Stimulated activated naive CD8-positive, alpha-beta T cell treated with anti-CD3 and anti-CD28 coated beads, Interleukin-15, Interleukin-2, amounts not matched to agents 100 ng/mL and 50 ng/mL, for 24 hours (primary cell): ENCODE measurements around the gene PRODH2.
"Not testable (repeated sequence)": the region's sequence is repeated elsewhere in the genome, so short reads cannot be mapped to it uniquely, and the experiment has no call there.

Experiments used
- H3K27ac Mint-ChIP-seq: one replicate; pipeline ENCODE4 v1.8.0; 2021; ENCODE audit warnings: mild to moderate bottlenecking, mixed read lengths
- H3K27me3 Mint-ChIP-seq: one replicate; pipeline ENCODE4 v1.8.0; 2021; ENCODE audit warnings: mixed read lengths
- H3K36me3 Mint-ChIP-seq: one replicate; pipeline ENCODE4 v1.8.0; 2021; ENCODE audit warnings: low read depth, mixed read lengths
- H3K4me1 Mint-ChIP-seq: one replicate; pipeline ENCODE4 v1.8.0; 2021; ENCODE audit warnings: low read depth, mixed read lengths
- H3K4me3 Mint-ChIP-seq: one replicate; pipeline ENCODE4 v1.8.0; 2021; ENCODE audit warnings: mild to moderate bottlenecking, mixed read lengths
- H3K9me3 Mint-ChIP-seq: one replicate; pipeline ENCODE4 v1.8.0; 2021; ENCODE audit warnings: mixed read lengths

The PRODH2 gene

DNA sequence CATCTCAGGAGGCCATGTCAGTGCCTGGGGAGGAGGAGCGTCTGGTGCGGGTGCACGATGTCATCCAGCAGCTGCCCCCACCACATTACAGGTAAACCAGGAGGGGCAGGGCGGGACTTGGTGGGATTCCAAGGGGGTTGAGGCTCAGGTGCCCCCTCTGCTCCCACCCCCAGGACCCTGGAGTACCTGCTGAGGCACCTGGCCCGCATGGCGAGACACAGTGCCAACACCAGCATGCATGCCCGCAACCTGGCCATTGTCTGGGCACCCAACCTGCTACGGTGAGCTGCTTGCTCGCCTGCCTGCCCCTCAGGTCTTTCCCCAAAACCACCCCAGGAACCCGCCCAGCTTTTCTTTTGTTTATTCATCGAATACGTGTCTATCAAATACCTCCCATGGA is 30.1 kb downstream of the PRODH2 start:
- no peak overlapping the region for H3K27ac Mint-ChIP-seq
- no peaks in the 10 kb centered on the region for H3K36me3 Mint-ChIP-seq
- H3K4me3 Mint-ChIP-seq, result no peak overlapping the region
- H3K4me1 Mint-ChIP-seq, result no peaks in the 10 kb centered on the region
- no peaks in the 10 kb centered on the region for H3K9me3 Mint-ChIP-seq
- H3K27me3 Mint-ChIP-seq, result no peaks in the 10 kb centered on the region

DNA sequence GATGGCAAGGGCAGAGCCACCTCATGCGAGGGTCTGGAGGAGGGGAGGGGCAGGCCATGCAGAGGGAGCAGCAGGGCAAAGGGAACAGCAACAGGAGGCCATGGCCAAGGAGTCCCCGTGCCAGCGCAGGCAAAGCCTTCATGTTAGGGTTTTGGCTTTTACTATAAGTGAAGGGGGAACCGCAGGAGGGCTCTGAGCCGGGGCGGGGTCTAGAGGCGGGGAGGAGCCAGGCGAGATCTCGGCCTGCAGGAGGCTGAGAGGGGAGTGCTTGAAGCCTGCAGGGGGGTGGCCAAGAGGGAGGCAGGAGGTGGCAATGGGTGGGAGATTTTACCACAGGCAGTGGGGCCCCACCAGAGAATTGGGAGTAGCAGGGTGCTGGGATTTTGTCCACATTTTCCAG is 31.0 kb downstream of the PRODH2 start:
- Mint-ChIP-seq H3K9me3 (no peaks in the 10 kb centered on the region), H3K36me3 (no peaks in the 10 kb centered on the region), H3K27ac (no peak overlapping the region), H3K4me1 (no peaks in the 10 kb centered on the region), H3K4me3 (no peak overlapping the region), H3K27me3 (no peaks in the 10 kb centered on the region)

DNA sequence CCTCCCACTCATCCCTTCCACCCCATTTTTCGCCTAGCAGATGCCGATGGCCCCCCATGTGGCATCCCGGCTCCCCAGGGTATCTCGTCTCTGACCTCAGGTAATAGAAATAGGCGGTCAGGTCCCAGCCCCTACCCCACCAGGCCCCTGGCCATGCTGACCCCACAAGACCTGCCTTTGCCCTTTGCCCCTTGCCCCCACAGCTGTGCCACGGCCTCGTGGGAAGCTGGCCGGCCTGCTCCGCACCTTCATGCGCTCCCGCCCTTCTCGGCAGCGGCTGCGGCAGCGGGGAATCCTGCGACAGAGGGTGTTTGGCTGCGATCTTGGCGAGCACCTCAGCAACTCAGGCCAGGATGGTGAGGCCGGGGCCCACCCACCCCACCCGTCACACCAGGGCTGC is 31.9 kb downstream of the PRODH2 start:
- H3K36me3 Mint-ChIP-seq, result no peaks in the 10 kb centered on the region
- H3K4me1 Mint-ChIP-seq, result peaks cover 5% of the 10 kb centered on the region
- H3K27me3 Mint-ChIP-seq, result no peaks in the 10 kb centered on the region
- H3K9me3 Mint-ChIP-seq, result no peaks in the 10 kb centered on the region
- H3K27ac Mint-ChIP-seq, result no peak overlapping the region
- no peak overlapping the region for H3K4me3 Mint-ChIP-seq

DNA sequence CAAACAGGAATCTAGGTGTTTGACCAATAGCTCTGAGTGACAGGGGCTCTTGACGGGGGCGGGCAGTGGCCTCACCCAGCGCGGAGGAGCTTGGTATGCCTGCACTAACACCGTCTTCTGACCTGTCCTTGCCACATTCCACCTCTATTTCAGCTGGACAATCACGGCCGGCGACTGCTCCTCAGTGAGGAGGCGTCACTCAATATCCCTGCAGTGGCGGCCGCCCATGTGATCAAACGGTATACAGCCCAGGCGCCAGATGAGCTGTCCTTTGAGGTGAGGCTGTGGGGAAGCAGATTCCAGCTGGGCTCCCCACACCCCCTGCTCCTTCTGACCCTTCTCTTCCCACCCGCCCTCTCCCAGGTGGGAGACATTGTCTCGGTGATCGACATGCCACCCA is 32.6 kb downstream of the PRODH2 start:
- Mint-ChIP-seq H3K27ac (no peak overlapping the region), H3K4me3 (no peak overlapping the region), H3K4me1 (peaks cover 6% of the 10 kb centered on the region)

DNA sequence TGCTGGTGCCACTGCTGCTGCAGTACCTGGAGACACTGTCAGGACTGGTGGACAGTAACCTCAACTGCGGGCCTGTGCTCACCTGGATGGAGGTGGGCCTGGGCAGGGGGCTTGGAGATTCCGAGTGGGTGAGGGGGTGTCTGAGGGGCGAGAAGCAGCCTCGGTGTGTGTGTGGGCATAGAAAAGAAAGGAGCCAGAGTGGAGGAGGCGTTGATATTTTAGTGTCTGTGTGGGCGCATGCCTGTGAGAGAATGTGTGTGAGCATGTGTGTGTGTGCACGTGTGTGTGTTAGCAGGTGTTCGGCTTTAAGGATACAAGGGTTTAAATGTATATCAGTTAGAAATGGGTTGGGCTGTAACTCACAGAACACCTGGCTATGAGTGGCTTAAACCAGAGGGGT is 33.6 kb downstream of the PRODH2 start:
- Mint-ChIP-seq H3K27me3 (no peaks in the 10 kb centered on the region), H3K27ac (no peak overlapping the region), H3K36me3 (no peaks in the 10 kb centered on the region)

More for the DNA sequence above, 32.6 kb downstream of the PRODH2 start:
- H3K9me3 Mint-ChIP-seq, result no peaks in the 10 kb centered on the region
- H3K36me3 Mint-ChIP-seq, result no peaks in the 10 kb centered on the region
- H3K27me3 Mint-ChIP-seq, result no peaks in the 10 kb centered on the region

DNA sequence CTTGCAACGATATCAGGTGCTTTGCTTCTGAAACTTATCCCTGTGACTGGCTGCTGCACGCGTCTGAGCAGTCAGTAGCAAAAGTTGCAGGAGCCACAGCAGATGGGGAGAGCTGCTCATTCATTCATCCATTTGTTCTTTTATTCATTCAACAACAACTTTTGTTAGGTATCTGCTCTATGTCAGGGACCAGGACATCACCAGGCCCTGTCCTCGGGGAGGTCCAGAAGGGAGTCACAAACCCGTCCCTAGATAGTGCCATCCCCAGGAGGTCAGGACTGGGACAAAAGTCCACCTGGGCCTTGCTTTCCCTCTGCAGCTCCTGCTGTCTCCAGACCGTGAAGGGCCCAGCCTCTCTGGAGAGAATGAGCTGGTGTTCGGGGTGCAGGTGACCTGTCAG is 34.7 kb downstream of the PRODH2 start:
- H3K4me3 Mint-ChIP-seq, result no peak overlapping the region

More for the DNA sequence above, 33.6 kb downstream of the PRODH2 start:
- Mint-ChIP-seq H3K4me1 (peaks cover 15% of the 10 kb centered on the region), H3K4me3 (no peak overlapping the region), H3K9me3 (no peaks in the 10 kb centered on the region)

DNA sequence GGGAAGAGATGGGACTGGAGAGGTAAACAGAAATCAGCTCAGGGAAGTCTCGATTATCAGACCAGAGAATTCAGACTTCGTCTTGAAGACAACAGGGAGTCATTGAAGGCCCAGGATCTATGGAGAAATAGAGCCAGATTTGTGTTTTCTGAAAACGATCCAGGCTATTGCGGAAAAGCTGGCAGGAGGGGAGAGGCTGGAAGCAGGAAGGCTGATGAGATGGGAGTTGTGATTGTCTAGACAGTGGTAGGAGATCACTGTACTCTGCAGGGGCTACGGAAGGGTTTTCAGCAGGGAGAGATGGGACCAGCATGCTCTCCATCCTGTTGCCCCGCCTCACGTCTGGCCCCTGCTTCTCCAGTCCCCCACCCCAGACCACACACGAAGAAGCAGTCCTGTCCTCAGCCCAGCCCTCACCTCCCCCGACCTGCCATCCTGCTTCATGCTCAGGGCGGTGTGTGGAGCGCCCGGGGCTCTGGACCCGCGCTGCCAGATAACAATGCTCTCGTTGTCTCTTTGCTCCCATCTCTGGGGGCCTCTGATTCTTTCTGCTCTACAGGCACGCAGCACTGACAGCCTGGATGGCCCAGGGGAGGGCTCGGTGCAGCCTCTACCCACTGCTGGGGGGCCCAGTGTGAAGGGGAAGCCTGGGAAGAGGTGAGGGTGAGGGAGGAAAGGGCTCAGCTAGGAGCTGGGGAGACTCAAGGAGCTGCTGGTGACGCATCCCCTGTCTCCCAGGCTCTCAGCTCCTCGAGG is 35.4 kb downstream of the PRODH2 start:
- Mint-ChIP-seq H3K36me3 (no peaks in the 10 kb centered on the region), H3K9me3 (no peaks in the 10 kb centered on the region), H3K27me3 (no peaks in the 10 kb centered on the region), H3K4me1 (peaks cover 15% of the 10 kb centered on the region), H3K4me3 (peak overlapping the region; percentile 79), H3K27ac (no peak overlapping the region)

More for the DNA sequence above, 34.7 kb downstream of the PRODH2 start:
- no peak overlapping the region for H3K27ac Mint-ChIP-seq
- no peaks in the 10 kb centered on the region for H3K27me3 Mint-ChIP-seq
- no peaks in the 10 kb centered on the region for H3K36me3 Mint-ChIP-seq
- H3K4me1 Mint-ChIP-seq, result peaks cover 15% of the 10 kb centered on the region
- no peaks in the 10 kb centered on the region for H3K9me3 Mint-ChIP-seq

DNA sequence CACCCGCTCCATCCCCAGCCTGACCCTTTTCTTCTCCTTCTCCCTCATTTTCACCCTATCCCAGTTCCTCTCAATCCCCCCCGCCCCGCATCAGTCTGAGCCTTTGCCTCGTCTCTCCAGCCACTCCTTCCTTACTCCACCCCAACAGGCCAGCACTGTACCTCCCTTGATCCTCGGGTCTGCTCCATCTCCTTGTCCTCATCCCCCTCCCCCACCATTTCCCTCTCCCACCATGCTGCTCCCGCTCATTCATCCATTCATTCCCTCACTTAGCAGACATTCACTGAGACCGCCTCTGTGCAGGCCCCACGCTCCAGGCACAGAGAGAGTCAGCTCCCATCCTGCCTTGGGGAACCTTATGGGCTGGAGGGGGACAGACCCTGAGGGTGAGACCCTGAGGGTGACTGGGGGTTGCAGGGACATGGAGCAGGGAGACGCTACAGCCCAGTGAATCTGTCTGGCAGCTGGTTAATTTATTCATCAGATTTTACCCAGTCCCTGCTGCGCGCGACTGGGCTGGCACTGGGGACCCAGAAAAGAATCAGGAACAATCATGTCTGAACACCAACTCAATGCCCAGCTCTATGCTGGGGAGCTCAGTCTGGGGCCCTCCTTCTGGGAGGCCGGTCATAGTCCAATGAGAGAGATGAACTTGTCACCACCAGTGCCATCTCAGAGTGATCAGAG is 36.4 kb downstream of the PRODH2 start:
- H3K4me1 Mint-ChIP-seq, result peaks cover 15% of the 10 kb centered on the region
- H3K27ac Mint-ChIP-seq, result no peak overlapping the region

DNA sequence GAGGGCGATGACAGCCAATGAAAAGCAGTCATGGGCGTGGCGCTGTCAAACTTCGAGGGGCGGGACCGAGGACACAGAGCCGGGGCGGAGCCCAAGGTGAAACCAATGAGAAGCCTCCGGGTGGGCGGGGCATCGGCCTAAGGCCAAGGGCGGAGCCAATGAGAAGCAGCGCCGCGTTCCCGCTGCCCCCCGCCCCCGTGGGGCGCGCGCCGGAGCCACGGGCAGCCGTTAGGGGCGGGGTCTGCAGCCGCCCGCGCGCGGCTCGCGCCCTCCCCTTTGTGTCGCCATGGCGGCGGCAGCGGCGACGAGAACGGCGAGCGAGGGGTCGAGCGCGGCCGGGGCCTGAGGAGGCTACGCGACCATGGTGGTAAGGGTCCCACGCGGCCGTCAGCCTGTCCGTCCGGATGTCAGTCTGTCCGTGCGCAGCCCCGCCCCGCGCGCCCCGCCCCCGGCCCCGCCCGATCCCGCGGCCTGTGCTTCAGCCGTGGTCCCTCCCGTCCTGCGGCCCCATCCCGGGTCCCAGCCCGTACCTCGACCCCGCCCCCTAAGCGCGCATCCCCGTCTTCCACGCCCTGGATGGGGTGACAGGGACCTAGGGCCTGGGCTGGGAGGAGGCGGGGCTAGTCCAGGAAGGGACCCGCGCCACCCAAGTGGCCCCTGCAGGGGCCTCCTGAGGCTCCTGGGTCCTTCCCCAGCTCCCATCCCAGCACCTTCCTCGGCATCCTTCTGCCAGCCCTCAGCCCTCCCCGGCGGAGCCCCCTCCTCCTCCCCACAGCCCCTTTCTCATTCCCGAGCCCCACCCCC is 37.1 kb downstream of the PRODH2 start, which contains the start of gene ARHGAP33:
Gene ARHGAP33, plus strand, starts transcription at position 267 of the 804 bp plus-strand sequence. Its CDS starts 95 bp downstream, at position 362.
- H3K9me3 Mint-ChIP-seq, result no peaks in the 10 kb centered on the region
- H3K4me1 Mint-ChIP-seq, result peaks cover 15% of the 10 kb centered on the region
- H3K36me3 Mint-ChIP-seq, result no peaks in the 10 kb centered on the region
- peak within 1 kb of the TSS; percentile 79 for H3K4me3 Mint-ChIP-seq
- H3K27me3 Mint-ChIP-seq, result no peaks in the 10 kb centered on the region
- H3K27ac Mint-ChIP-seq, result no peak within 1 kb of the TSS

More for the DNA sequence above, 36.4 kb downstream of the PRODH2 start:
- Mint-ChIP-seq H3K9me3 (no peaks in the 10 kb centered on the region), H3K27me3 (no peaks in the 10 kb centered on the region), H3K4me3 (peak overlapping the region; percentile 79), H3K36me3 (no peaks in the 10 kb centered on the region)

DNA sequence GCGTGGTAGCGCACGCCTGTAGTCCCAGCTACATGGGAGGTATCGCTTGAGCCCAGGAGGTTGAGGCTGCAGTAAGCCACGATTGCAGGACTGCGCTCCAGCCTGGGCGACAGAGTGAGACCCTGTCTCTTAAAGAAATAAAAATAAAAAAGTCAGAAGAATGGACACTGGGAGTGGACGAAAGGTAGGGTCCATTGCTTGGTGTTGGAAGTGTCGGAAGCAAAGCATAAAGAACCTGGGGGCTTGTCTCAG is 37.7 kb downstream of the PRODH2 start:
- Mint-ChIP-seq H3K27me3 (no peaks in the 10 kb centered on the region), H3K27ac (no peak overlapping the region), H3K36me3 (no peaks in the 10 kb centered on the region)

DNA sequence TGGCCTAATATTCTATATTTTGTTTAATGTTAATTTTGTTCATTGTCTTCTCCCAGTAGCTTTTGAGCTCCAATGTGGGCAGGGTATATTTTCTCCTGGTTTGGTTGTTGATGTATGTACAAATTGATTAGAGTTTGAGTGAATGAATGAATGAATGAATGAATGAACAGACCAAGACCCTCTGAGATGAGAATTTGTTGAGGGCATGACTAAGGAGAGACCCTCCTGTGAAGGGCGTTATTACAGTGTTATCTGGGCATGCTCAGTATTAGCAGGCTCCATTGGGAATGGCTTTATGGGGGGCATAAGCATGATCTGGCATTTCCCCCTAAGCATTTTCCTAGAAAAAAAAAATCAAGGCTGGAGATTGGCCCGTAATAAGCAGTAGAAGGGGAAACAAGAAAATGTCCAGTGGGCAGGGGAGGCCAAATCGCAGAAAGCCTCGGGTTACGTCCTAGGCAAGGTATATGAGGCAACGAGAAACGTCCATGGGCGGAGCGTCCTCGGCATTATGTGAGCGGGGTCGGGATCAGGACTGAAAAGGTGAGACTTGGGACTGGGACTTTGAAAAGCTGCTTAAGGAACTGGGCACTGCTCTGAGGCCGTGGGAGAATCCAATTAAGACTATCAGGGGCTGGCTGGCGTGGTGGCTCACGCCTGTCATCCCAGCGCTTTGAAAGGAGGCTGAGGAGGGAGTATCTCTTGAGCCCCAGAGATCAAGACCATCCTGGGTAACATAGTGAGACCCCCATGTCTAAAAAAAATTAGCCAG is 38.2 kb downstream of the PRODH2 start:
- Mint-ChIP-seq H3K4me3 (peak overlapping the region; percentile 79), H3K27me3 (no peaks in the 10 kb centered on the region), H3K4me1 (peaks cover 15% of the 10 kb centered on the region), H3K27ac (no peak overlapping the region), H3K36me3 (no peaks in the 10 kb centered on the region), H3K9me3 (no peaks in the 10 kb centered on the region)

More for the DNA sequence above, 37.7 kb downstream of the PRODH2 start:
- Mint-ChIP-seq H3K4me1 (peaks cover 15% of the 10 kb centered on the region), H3K9me3 (no peaks in the 10 kb centered on the region), H3K4me3 (peak overlapping the region; percentile 79)

DNA sequence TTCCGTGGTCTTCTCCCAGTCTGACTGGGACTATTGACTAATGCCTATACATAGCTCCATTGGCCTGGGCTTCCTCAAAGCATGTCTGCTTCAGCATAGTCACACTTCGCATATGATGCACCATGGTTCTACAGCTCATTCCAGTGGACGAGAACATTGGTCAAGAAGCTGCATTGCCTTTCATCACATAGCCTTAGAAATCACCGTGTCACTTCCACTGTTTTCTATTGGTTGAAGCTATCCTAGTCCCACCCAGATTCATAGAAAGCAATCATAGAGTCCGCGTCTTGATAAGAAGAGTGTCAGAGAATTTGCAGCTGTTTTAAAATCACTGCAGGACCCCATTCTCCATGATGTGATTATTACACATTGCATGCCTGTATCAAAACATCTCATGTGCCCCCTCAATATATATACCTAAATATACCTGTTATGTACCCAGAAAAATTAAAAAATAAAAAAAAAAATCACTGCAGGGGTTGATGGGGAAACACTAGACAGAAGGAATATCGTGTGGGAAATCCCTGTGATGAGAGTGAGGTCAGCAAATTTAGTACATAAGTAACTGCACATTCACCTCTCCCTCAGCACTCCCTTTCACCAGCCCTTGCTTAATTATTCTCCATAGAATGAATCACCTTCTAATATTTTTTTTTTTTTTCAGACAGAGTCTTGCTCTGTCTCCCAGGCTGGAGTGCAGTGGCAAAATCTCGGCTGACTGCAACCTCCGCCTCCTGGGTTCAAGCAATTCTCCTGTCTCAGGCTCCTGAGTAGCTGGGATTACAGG is 39.4 kb downstream of the PRODH2 start:
- Mint-ChIP-seq H3K9me3 (no peaks in the 10 kb centered on the region), H3K4me1 (peaks cover 15% of the 10 kb centered on the region), H3K27ac (no peak overlapping the region), H3K36me3 (peaks cover 4% of the 10 kb centered on the region), H3K27me3 (no peaks in the 10 kb centered on the region), H3K4me3 (no peak overlapping the region)

DNA sequence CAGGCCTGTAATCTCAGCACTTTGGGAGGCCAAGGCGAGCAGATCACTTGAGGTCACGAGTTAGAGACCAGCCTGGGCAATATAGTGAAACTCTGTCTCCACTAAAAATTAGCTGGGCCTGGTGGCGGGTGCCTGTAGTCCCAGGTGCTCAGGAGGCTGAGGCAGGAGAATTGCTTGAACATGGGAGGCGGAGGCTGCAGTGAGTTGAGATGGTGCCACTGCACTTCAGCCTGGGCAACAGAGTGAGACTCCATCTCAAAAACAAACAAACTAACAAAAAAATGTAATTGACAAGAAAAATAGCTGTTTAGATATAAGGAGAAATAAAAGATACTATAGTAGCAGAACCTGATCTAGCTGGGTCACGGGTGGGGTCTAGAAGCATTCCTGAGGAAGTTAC is 40.3 kb downstream of the PRODH2 start:
- H3K27ac Mint-ChIP-seq, result not testable (repeated sequence)
- peaks cover 15% of the 10 kb centered on the region for H3K4me1 Mint-ChIP-seq

DNA sequence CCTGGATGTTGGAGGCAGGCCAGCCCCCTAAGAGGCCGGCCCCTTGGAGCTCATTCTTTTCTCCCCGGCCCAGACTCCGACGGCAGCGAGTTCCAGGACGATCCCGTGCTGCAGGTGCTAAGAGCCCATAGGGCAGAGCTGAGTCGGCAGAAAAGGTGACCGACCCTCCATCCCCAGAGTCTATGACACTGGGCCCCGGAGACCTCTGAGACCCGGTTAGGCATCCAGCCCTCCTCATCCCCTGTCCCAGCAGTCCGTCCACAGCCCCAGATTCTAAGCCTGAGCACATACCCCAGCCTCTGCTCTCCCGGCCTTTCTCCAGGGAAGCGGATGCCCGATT is 44.6 kb downstream of the PRODH2 start:
- H3K36me3 Mint-ChIP-seq, result peaks cover 12% of the 10 kb centered on the region
- no peaks in the 10 kb centered on the region for H3K9me3 Mint-ChIP-seq
- H3K27me3 Mint-ChIP-seq, result no peaks in the 10 kb centered on the region
- no peak overlapping the region for H3K27ac Mint-ChIP-seq
- no peak overlapping the region for H3K4me3 Mint-ChIP-seq
- H3K4me1 Mint-ChIP-seq, result no peaks in the 10 kb centered on the region

More for the DNA sequence above, 40.3 kb downstream of the PRODH2 start:
- H3K36me3 Mint-ChIP-seq, H3K27me3 Mint-ChIP-seq, H3K9me3 Mint-ChIP-seq, H3K4me3 Mint-ChIP-seq: not testable (repeated sequence)
